GM19351 (cell line): ENCODE measurements around the gene POTEI.
"Not testable (repeated sequence)": the region's sequence is repeated elsewhere in the genome, so short reads cannot be mapped to it uniquely, and the experiment has no call there.

Experiments
- ATAC-seq: cut with Tn5 transposase; IDR thresholded peaks from one replicate; pipeline ENCODE4 v1.9.1; 2021; ENCODE audit warnings: mild to moderate bottlenecking, moderate library complexity; ENCODE audit not compliant: unreplicated experiment

POTEI gene

DNA sequence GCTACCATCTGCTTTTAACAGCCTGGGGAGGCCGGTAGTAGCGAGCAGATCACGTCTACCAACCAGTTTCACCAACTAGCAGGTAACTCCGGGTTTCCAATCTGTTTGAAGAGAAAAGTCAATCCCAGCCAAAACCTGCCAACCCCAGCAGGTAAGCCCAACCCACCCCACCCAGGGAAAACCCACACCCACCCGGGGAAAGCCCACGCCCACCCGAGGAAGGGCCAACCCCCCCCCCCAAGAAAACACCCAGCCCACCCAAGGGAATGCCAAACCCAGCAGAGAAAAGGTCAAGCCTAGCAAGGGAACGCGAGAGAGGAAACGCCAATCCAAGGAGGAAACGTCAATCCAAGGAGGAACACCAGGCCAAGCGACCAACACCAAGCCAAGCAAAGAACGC lies at the start of gene POTEI:
Gene POTEI (minus strand): TSS at position 101 of the 400 bp plus-strand sequence. CDS start 93 bp downstream, at position 8.
- not testable (repeated sequence) for ATAC-seq

DNA sequence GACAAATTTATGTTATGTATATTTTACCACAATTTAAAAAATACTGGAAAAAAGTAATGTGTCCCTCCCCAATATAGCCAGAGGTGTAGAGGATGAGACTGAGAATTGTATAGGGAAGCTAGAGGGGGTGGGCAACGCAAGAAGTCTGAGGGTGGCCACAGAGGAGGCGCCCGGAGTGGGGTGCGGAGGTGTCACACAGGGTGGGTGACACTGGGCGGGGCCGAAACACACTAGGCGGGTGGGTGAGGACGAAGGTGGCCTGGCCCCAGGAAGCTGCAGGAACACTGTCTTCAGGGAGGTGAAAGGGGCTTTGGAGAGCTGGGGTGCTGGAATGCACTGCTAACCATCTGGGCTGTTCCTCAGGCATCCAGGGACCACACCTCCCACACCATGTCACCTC lies 47.3 kb upstream of the POTEI start:
- not testable (repeated sequence) for ATAC-seq

DNA sequence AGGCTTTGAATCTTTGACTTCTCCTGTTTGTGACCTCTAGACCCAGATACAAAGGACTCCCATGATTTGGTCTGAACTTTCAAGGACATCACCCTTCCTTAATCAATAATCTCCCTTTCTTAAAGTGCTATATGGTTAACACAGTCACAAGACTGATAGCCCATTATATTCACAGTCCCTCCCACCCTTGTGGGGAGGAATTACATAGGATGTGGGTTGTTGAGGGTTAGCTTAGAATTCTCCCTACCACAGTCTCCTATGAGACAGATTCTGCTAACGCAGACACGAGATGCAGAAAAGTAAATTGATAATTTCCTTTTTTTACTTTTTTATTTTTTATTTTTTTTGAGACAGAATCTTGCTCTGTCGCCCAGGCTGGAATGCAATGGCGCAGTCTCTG lies 45.0 kb upstream of the POTEI start:
- ATAC-seq: not testable (repeated sequence)

DNA sequence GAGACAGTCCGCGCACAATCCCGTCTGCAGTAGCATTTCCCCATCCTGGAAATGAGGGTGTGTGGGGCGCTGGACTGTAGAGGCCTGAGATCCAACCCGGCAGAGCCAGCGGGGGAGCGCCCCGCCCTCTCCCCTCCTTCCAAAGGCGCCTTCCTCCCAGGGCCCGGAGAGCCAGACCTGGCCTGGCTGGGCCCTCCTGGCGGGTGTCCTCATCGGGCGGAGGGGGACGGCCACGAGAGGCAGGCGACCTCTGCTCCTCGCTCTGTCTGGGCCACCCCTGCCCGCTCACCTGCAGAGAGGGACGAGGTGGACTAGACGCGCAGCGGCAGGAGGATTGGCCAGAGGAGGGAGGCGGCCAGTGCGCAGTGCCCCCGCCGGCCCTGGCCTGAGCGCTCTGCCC lies 40.3 kb upstream of the POTEI start:
- ATAC-seq: not testable (repeated sequence)

DNA sequence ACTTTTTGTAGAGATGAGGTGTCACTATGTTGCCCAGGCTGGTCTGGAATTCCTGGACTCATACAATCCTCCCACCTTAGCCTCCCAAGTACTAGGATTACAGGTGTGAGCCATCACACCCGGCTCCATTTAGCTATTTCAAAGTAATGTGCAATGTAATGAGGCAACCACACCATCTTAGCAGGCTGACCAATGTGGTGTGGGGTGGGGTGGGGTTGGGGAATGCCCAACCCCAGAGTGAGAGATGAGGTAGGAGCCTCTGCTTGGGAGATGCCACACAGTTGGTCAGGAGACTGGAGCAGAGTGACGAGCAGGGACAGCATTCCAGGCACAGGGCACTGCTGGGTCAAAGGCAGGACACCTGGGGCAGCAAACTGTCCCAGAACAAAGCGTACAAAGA lies 39.3 kb upstream of the POTEI start:
- ATAC-seq: not testable (repeated sequence)

DNA sequence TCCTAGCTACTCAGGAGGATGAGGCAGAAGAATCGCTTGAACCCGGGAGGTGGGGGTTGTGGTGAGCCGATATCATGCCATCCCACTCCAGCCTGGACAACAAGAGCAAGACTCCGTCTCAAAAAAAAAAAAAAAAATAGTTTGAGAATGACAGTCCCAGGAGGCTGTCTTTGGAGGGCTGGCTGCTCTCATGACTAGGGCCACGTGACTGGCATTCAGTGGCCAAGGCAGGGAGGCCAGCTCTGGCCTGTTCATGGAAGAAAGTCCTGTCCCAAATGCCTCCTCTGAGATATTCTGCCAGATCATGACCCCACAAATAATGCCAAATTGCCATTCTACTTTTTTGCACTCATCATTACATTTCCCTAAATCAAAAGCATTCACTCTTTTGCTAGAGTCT lies 35.9 kb upstream of the POTEI start:
- ATAC-seq: not testable (repeated sequence)

DNA sequence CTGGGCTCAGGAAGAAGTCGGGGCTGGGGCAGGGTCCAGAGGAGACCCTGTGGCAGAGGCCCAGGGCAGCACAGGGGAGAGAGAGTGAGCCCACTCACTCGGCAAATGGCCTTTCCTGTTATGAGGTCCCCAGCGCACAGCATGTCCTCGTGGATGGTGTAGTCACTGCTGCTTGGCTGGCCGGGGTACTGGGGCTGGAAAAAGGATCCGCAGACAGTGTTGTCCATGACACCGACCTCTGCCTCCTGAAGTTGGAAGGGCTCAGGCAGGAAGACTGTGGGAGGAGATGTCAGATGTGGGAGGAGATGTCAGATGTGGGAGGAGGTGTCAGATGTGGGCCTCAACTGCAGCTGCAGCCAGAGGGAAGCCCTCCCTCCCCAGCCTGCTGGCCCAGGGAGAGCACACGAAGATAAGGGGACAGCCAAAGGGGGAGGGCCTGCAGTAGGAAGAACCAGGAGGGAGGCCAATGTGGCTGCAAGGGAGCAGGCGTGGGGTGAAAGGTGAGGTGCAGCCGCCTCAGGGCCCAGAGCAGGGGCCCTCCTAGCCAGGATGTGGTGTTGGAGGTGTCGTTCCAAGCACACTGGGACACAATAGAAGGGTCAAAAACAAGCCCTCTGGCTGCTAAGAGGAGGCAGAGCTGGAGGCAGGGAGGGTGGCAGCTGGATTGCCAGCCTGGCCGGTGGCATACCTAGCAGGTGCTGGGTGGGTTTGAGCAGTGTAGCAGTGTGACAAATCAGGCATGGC lies 34.8 kb upstream of the POTEI start:
- ATAC-seq: not testable (repeated sequence)

DNA sequence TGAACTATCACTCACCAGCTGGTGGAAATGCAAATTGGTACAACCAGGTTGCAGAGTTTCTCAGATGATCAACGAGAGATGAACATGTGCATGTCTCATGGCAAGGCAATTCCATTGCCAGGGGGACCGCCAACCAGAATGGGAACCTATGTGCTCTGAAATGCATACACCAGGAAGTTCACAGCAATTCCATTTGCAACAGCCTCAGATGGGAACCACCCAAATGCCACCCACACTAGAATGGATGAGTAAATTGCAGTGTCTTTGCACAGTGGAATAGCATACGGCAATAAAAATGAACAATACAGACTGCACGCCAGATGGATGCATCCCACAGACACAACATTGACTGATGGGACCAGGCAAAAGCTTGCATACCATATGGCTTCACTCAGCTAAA lies 33.7 kb upstream of the POTEI start:
- ATAC-seq: not testable (repeated sequence)

DNA sequence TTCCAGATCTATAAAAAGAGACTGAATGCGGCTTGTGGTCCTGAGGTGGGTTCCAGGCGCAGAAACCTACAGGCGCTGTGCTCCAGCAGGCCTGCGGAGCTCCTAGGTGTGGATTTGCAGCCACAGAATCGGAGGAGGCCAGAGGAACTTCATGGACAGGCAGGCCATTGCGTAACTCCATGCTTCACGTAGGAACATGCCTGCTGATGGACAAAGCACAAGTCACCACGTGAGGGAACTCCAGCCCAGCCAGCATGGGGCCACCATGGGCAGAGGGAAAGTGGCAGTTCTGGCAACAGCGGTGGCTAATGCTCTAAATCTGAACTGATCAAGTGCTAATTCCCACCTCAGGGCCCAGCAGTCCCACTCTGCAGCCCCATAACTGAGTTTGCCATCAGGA lies 29.1 kb upstream of the POTEI start:
- ATAC-seq: not testable (repeated sequence)

DNA sequence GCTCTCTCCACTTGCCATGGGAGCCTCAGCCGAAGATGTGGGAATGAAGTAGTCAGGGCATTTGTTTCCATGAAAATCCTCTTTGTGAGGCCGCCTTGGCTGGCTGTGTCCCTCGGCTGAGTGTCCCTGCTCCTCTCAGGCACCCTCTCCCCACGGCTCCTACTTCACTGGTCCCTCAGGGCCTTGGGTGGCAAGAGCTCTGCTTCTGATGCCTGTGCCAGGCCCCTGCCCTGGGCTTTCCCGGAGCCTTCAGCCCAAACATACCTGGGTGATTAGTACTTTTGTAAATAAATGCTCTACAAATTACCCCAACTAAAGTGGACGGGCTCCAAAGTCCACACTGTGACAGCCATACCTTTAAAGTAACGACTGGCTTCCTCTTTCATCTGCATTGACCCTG lies 27.5 kb upstream of the POTEI start:
- ATAC-seq: not testable (repeated sequence)

DNA sequence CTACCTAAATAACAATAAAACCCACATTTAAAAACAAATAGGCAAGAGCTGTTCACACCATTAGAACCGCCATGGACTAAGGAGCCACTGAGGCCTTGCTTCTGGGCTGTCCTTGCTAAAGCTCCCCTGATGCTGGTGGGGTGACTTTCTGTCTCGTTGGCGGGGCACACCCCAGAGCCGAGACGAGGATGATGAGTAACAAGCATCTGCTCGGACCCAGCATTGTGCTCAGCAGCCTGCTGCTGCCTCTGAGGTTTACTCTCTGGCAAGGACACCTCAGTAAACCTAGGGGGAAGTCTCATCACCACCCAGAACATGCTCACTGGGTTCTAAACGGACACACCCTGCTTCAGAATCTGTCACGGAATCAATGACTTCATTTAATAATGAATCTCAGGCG lies 22.5 kb upstream of the POTEI start:
- peak; percentile 60 for ATAC-seq

DNA sequence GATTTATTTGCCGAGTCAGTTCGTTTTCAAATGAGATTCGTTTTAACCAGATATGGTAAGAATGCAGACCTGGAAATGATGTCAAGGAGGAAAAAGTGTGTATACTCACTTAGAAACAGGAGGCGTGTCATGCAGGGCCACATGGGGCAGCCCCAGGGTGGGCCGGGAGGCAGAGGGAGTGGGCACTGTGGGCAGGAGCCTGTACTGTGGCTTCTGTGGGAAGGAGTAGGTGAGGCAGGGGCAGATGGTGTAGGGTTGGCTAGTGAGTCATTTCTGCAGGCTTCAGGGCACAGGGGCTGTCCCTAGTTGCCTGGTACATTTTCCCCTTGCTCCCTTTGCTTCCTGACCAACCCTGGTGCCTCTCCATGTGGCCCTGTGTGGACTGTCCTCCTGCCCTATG lies 22.1 kb upstream of the POTEI start:
- peak; percentile 71 for ATAC-seq

DNA sequence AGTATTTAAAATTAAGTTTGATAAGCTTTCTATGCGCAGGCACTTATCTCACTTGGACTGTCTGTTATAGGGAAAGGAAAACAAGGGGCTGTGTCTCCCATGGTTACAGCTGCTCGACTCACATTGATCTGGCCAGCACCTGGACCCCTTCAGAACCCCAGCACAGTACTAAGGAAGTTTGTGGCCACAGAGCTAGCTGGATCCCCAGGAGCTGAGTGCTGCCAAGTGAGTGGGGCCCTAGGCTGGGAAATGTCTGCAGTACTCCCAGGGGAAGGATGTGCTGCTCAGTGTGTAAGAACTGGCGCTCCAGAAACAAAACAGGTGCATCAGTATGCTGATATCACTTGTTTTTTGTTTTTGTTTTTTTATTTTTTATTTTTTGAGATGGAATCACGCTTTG lies 21.1 kb upstream of the POTEI start:
- ATAC-seq: not testable (repeated sequence)

DNA sequence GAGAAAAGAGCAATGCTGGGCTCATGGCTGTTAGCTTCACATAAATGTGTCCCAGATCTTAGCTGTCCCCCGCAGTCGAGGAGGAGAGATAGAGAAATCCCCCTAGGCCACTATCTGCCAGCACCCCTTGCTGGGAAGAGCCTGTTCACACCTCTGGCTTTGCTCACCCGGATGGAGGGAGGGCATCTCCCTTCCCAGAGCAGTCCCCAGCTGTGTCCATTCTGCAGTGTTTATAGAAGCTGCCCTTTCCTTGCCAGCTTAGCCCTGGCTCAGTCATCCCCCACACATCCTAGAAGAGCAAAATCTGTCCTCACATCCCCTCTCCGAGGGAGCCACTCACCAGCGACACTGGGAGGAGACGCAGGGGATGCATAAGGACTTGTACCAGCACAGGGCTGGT lies 20.4 kb upstream of the POTEI start:
- ATAC-seq: not testable (repeated sequence)

DNA sequence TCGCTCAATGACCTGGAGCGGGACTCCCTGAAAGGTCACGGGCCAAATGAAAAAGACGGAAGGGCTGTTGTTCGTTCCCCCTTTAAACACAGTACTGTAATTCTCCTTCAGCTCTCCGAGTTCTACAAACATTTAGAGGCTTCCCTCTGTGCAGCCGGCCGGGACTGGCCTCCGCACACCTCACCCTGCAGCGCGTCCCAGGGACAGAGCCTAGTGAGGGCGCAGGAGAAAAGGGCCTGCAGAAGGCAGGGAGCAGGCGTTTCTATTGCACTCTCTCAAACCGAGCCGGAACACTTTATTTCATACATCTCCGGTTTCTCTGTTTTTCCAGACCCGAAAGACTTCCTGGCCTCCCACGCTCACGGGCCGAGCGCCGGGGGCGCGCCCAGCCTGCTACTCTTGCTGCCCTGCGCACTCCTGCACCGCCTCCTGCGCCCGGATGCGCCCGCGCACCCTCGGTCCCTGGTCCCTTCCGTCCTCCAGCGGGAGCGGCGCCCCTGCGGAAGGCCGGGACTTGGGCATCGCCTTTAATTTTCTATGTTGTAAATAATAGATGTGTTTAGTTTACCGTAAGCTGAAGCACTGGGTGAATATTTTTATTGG lies 18.3 kb upstream of the POTEI start:
- ATAC-seq: not testable (repeated sequence)

DNA sequence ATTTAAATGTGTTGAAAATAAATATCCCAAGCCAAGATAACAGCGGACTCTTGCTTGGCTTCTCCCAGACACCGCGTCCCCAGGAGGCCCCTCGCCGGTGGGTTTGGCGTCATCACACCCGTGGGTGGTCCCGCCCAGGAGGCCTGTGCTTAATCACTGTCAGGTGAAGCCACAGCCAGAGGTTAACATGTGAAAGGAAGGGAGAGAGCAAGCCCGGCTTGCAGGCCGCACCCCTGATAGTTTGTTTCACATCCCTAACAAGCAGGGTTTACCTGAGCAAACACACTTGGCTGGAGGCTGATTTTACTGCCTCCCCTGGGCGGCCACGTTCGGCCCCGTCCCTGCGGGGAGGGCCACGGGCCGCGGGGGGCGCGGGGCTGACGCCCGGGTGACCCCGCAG lies 13.3 kb upstream of the POTEI start:
- not testable (repeated sequence) for ATAC-seq

DNA sequence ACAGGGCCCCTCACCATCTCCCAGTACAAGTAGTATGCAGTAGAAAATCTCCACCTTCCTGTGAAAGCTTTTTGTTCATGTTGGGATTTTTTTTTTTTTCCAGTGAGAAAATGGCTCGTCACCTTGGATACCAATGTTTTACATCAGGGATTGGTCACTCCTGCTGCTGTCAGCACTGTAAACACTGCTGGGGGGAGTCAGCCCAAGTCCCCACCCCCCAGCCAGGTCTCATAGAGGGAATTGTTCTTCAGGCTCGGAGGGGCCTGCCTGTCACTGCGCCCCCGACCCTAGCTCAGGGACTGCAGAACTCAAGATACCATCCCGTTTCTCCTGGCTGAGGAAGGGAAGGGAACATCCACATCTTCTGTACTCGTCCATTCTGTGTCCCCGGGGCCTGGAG lies 11.9 kb upstream of the POTEI start, which contains the start of gene CFC1B:
Gene CFC1B (plus strand): TSS at position 231 of the 400 bp plus-strand sequence. CDS start 263 bp downstream, outside the sequence.
- ATAC-seq: not testable (repeated sequence)

DNA sequence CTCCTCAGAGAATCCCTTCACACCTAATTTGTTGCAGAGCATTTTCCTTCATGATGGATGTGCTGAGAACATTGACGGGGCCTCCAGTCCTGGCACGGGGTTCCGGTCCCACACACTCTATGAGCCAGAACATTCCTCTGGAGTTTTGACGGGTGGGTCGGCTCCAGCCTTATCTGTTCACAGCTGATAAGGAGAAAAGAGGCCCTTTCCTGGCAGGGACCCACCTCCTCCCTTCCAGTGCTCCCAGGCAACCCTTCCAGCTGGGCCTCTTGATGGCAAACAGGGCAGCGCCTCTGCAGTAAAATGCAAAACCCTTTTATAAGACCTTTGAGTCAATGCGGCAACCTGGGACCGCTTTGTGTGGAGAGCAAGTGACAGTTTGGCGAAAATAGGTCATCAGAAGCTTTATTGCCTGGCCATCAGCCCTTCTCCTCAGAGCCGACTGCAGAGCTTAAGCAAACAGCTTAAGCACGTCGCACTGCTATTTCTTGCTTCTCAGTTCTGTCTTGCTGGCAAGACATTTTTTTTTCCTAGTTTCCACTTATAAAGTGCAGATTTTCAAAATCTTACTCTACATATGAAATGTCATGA lies 9.5 kb upstream of the POTEI start:
- not testable (repeated sequence) for ATAC-seq

DNA sequence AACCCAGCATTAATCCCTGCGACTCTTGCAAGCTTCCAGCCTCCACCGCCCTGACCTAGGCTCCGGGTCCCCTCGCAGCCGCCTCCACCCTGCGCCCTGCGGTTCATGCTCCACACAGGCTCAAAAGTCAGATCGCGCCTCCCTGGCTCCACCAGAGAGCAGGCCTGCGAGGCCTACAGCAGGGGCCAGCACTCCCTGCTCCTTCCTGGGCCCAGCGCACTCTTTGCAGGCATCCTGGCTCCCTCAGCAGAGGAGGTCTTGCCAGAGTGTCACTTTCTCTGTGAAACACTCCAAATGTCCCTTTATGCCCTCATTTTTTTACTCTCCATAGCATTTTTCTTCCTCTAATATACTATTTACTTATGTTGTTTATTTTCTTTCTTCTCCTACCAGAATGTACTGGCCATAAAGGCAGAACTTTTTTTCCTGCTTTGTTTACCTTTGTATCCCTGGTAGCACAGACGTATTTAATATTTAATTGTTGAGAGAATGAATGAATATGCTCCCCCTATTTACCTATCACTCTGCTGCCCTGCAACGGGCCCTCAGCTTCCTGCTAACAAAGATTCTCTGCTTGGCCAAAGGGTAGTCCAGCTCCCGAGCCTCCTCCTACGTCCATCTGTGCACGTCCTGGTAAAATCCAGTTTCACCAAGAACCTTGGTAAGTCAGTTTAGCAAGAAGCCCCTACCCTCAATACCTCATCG lies 2.8 kb upstream of the POTEI start:
- not testable (repeated sequence) for ATAC-seq

DNA sequence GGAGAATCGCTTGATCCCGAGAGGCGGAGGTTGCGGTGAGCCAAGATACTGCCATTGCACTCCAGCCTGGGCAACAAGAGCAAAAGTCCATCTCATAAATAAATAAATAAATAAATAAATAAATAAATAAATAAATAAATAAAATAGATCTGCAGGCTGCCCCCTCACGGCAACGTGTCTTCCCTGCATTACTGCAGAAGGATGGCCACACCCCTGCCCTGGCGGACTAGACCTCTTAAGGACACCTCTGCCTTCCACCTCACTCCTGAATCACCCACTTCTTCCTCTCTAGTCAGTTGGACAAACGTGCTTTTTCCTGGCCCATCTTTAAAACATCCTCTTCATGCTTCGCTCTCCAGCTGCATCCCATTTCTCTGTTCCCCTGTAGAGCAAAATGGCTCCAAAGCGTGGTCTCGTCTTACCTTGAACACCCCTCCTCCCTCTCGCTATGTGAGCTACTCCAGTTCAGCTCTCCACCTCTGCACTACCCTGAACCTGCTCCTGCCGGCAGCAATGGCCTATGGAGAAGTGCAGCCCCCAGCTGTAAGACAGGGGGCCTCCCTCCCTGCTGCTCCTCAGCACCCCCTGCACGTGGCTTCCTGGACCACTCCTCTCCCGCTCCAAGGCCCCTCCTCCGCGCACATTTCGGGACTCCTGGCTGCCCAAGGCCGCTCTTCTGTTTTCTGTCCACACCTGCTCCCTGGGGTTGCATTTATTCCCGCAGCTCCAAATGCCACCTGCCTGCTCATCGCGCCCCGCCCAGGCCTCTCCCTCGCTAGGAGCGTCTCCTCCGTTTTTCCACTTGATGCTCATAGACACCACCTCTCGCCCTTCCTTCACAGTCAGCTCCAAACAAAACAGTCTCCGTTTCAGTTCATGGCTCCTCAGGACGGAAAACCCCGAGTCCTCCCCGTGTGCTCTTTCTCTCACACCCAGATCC lies 1.9 kb upstream of the POTEI start:
- not testable (repeated sequence) for ATAC-seq
